Lung microvascular endothelial cell (primary cell): ENCODE data around the gene EIF4G3. TPM values are rescaled to one million over a fixed set of nuclear protein-coding genes. Genes with fewer than 3 reads are reported as not detected.

Experiments
- DNase-seq, 2 donors: peaks; one replicate each; pipeline versions ENCODE4 v3.0.0 to v3.0.0-alpha.2; 2010; ENCODE audit warnings: low read depth in 2 of 2
- total RNA-seq: library from RNA; depleted of rRNA; stranded (reverse); fragments of >200 nt; gene quantifications from 2 replicates; pipeline ENCODE4 v1.2.1, GENCODE V29; 2014

Gene EIF4G3
- total RNA-seq, 1 donor from 2014 or later: 30.2 TPM

DNA sequence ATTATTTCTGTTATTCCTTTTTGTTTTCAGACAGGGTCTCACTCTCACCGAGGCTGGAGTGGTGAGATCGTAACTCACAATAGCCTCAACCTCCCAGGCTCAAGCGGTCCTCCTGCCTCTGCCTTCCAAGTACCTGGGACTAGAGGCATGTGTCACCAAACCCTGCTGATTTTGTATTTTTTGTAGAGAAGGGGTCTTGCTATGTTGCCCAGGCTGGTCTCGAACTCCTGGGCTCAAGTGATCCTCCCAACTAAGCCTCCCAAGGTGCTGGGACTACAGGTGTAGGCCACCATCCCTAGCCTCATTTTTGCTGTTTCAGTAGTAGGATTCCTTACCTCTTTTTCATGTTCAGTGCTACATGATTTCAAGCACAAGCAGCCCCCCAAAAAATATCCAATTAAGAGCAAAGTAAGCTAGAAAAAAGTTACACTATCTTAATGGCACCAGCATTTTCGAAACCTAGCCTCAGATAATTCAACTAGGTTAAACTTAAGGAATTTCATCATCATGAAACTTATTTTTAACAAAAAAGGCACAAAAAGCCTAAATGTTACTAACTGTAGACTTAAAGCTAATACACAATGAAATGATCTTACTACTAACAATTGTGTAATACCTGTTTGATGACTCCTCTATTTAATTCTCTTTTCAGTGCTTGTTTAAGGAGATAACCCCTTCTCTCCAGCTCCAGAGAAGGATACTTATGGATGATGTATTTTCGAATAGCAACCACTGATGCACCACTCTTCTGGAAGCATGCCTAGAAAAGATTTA, 406.2 kb downstream of the EIF4G3 start:
- no peak for DNase-seq

- DNase-seq: no peak
Measured at GRCh38 chr1:20767271-20767670, 409.4 kb downstream of the EIF4G3 start.

GRCh38 chr1:20763417-20763816, 413.3 kb downstream of the EIF4G3 start:
- no peak for DNase-seq

DNA sequence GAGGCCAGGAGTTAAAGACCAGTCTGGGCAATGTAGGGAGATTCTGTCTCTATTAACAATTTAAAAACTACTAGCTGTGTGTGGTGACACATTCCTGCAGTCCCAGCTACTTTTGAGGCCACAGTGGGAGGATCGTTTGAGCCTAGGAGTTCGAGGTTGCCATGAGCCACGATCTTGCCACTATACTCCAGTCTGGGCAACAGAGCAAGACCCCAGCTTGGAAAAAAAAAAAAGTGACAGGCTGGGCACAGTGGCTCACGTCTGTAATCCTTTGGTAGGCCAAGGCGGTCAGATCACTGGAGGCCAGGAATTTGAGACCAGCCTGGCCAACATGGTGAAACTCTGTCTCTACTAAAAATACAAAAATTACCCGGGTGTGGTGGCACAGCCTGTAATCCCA, 416.4 kb downstream of the EIF4G3 start:
- no peak for DNase-seq

Other genes starting within 250 kb of the EIF4G3 start
- gene ECE1, start 113.6 kb upstream of the EIF4G3 start, total RNA-seq: 93.1 and 121 TPM in 2 replicates